ENCODE measurements around the gene AVPR2.

DNA sequence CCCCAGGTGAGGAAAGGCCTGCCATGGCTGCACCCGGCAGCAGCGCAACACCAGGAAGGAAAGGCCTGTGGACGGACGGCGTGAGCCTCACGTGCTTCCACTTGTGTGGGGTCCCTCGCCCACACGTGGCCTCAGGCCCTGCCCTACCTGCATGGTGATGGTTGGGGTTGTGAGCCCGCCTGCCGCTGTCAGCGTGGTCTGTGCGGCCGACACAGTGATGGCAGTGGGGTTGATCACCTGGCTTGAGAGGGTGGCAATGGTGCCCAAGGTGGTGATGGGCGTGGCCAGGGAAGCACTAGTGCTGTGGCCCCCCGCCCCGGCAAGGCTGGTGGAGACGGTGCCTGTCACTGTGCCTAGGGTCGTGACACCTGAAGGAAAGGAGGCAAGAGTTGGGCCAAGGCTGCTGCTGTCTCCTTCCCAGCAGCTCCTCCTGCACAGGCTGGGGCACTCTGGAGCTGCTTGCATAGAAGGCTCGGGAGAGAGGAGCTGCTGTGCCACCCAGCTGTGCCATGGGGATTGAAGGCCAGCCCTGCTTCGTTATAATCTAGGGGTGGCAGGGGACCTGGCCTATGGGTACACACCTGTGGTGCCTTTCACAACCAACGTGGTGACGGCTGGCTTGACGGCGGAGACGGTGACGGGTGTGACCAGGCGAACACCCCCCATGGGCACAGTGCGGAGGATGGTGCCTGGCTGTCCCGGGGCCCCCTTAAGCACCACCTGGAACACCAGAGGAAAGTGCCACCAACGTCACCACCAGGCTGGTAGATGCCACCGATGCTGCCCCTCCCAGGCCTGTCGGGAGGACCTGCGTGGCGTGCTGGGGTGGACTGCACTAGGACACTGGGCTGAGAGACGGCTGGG lies 51.8 kb downstream of the AVPR2 start:
- TF ChIP-seq SP1 (IDR thresholded peaks at IDR 0.05) (no peak), GABPA (IDR thresholded peaks at IDR 0.05 in 1 of 2, conservative IDR thresholded peaks at IDR 0.05 in 1 of 2) (no peak)
- TF ChIP-seq, protein P1, sequence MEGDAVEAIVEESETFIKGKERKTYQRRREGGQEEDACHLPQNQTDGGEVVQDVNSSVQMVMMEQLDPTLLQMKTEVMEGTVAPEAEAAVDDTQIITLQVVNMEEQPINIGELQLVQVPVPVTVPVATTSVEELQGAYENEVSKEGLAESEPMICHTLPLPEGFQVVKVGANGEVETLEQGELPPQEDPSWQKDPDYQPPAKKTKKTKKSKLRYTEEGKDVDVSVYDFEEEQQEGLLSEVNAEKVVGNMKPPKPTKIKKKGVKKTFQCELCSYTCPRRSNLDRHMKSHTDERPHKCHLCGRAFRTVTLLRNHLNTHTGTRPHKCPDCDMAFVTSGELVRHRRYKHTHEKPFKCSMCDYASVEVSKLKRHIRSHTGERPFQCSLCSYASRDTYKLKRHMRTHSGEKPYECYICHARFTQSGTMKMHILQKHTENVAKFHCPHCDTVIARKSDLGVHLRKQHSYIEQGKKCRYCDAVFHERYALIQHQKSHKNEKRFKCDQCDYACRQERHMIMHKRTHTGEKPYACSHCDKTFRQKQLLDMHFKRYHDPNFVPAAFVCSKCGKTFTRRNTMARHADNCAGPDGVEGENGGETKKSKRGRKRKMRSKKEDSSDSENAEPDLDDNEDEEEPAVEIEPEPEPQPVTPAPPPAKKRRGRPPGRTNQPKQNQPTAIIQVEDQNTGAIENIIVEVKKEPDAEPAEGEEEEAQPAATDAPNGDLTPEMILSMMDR (IDR thresholded peaks at IDR 0.05; ENCODE audit: low read depth, low read length, missing input control) = no peak
